PC-3 (cell line): ENCODE results near the gene SLC17A7. TPM values are rescaled to one million over a fixed set of nuclear protein-coding genes. Genes with fewer than 3 reads are reported as not detected.

Experiments used
- ATAC-seq: fragments of 200-7000 bp; cut with Tn5 transposase; 2 replicates; pipeline ENCODE4 v1.9.1; 2020; ENCODE audit warnings: mild to moderate bottlenecking, moderate library complexity
- BruUV-seq: library from RNA; stranded (reverse); fragments of 400-500 nt; replicated peaks from 2 replicates; lab custom pipeline; 2021; lab: Mats Ljungman, UMichigan
- CTCF ChIA-PET: fragments of 300-600 bp; sonication (Branson Sonifier 250); formaldehyde crosslinking; loops from one replicate; lab custom pipeline; 2022; ENCODE audit warnings: antibody characterized with exemption; lab: Charles Lee
- POLR2A ChIA-PET: fragments of 300-600 bp; sonication (Branson Sonifier 250); formaldehyde crosslinking; loops from one replicate; lab custom pipeline; 2022; ENCODE audit warnings: antibody characterized with exemption; ENCODE audit not compliant: unreplicated experiment; lab: Charles Lee
- DNase-seq: peaks from one replicate; pipeline ENCODE4 v3.0.0-alpha.2; 2015
- H2AFZ ChIP-seq: fragments of 300-600 bp; sonication (generic); 2 replicates; pipeline ENCODE4 v1.6.0; 2016; ENCODE audit warnings: antibody characterized with exemption, low read length
- H3F3A ChIP-seq: fragments of 300-600 bp; sonication (generic); one replicate; pipeline ENCODE4 v1.6.0; 2017; ENCODE audit warnings: antibody characterized with exemption, low read length, control low read depth, mild to moderate bottlenecking; ENCODE audit not compliant: unreplicated experiment
- H3K27ac ChIP-seq: fragments of 300-600 bp; sonication (generic); 2 replicates; pipeline ENCODE4 v1.5.1; 2016; ENCODE audit warnings: mild to moderate bottlenecking, low read length
- H3K27me3 ChIP-seq: fragments of 300-600 bp; sonication (generic); 2 replicates; pipeline ENCODE4 v1.6.1; 2016; ENCODE audit warnings: low read length, mixed read lengths
- H3K36me3 ChIP-seq: fragments of 300-600 bp; sonication (generic); 2 replicates; pipeline ENCODE4 v1.6.1; 2016; ENCODE audit warnings: low read depth, mixed run types, low read length, mixed read lengths
- H3K4me1 ChIP-seq: fragments of 300-600 bp; sonication (generic); 2 replicates; pipeline ENCODE4 v1.5.1; 2016; ENCODE audit warnings: low read length; ENCODE audit not compliant: insufficient read depth
- H3K4me2 ChIP-seq: fragments of 300-600 bp; sonication (generic); 2 replicates; pipeline ENCODE4 v1.6.0; 2016; ENCODE audit warnings: low read length
- H3K4me3 ChIP-seq: fragments of 300-600 bp; sonication (generic); 2 replicates; pipeline ENCODE4 v1.5.1; 2016; ENCODE audit warnings: mild to moderate bottlenecking, low read length, mixed read lengths
- H3K79me2 ChIP-seq: fragments of 300-600 bp; sonication (generic); 2 replicates; pipeline ENCODE4 v1.6.1; 2017; ENCODE audit warnings: low read length, mixed read lengths
- H3K9ac ChIP-seq: fragments of 300-600 bp; sonication (generic); 2 replicates; pipeline ENCODE4 v1.6.0; 2016; ENCODE audit warnings: mild to moderate bottlenecking, low read length
- H3K9me2 ChIP-seq: fragments of 300-600 bp; sonication (generic); replicated peaks from 2 replicates; pipeline ENCODE4 v1.6.1; 2016; ENCODE audit warnings: mixed run types, low read length, mixed read lengths
- H3K9me3 ChIP-seq: fragments of 300-600 bp; sonication (generic); 2 replicates; pipeline ENCODE4 v1.6.1; 2016; ENCODE audit warnings: low read length, mixed read lengths
- H4K20me1 ChIP-seq: fragments of 300-600 bp; sonication (generic); 2 replicates; pipeline ENCODE4 v1.6.1; 2016; ENCODE audit warnings: low read length, mixed read lengths
- CTCF ChIP-seq: fragments of 300-600 bp; sonication (generic); conservative IDR thresholded peaks from 2 replicates; pipeline ENCODE4 v1.5.1; 2017; ENCODE audit warnings: antibody characterized with exemption, low read depth, mild to moderate bottlenecking, low read length
- EZH2 ChIP-seq: fragments of 300-600 bp; sonication (generic); IDR thresholded peaks from one replicate; pipeline ENCODE4 v1.6.1; 2017; ENCODE audit warnings: antibody characterized with exemption, mild to moderate bottlenecking, low read length; ENCODE audit not compliant: unreplicated experiment
- EZH2phosphoT487 ChIP-seq: fragments of 300-600 bp; sonication (generic); IDR thresholded peaks from 2 replicates; pipeline ENCODE4 v1.6.1; 2018; ENCODE audit warnings: mild to moderate bottlenecking, antibody characterized with exemption, low read length, borderline replicate concordance
- intact Hi-C: fragments of 100-400 bp; cut with micrococcal nuclease; formaldehyde crosslinking; loops from 2 replicates; pipeline ENCODE4 v1.9.0; 2023
- total RNA-seq: library from RNA; depleted of rRNA; stranded (reverse); fragments of >200 nt; gene quantifications from 2 replicates; pipeline ENCODE4 v1.2.3, GENCODE V29; 2014

The SLC17A7 gene
- total RNA-seq, 1 experiment from 2014 or later, result 0.11 TPM

- Histone ChIP-seq H3K9me3 (no peaks in the 10 kb centered on the region), H2AFZ (no peak overlapping the region), H3K36me3 (no peaks in the 10 kb centered on the region), H4K20me1 (no peaks in the 10 kb centered on the region), H3F3A (no peaks in the 10 kb centered on the region), H3K4me1 (0 out of 2 replicates have a peak, but pooled peaks cover 8% of the 10 kb centered on the region), H3K27me3 (peaks cover 98% of the 10 kb centered on the region), H3K4me2 (no peak overlapping the region), H3K4me3 (no peak overlapping the region), H3K27ac (no peak overlapping the region), H3K9me2 (no peaks in the 10 kb centered on the region), H3K9ac (no peak overlapping the region), H3K79me2 (no peaks in the 10 kb centered on the region)
- POLR2A ChIA-PET, result no interaction called here
- intact Hi-C loops, result no loop called here
- CTCF ChIA-PET, result no interaction called here
- no peak for ATAC-seq
- TF ChIP-seq EZH2 (no peak), EZH2phosphoT487 (no peak), CTCF (no peak)
- no TSS peak for BruUV-seq
- no peak for DNase-seq
These were observed 17.4 kb downstream of the SLC17A7 start for GRCh38 chr19:49423985-49424303.

GRCh38 chr19:49423071-49423984 is 18.0 kb downstream of the SLC17A7 start, which contains the start of gene PTH2:
TSS of gene PTH2 (minus strand) at chr19:49423441. CDS start at chr19:49423339, 102 bp downstream.
- no peaks in the 10 kb centered on the region for H3K9me2 ChIP-seq
- intact Hi-C loops, result no loop called here
- POLR2A ChIA-PET, result no interaction called here
- H3K4me2 ChIP-seq, result no peak within 1 kb of the TSS
- peak; percentile 94 for TF ChIP-seq EZH2
- TF ChIP-seq CTCF, result no peak
- TF ChIP-seq EZH2phosphoT487, result peak; percentile 50; the same call in 1 of the 2 replicates
- H3K36me3 ChIP-seq, result no peaks in the 10 kb centered on the region
- BruUV-seq, result no TSS peak
- no peak within 1 kb of the TSS for H2AFZ ChIP-seq
- no peak within 1 kb of the TSS for H3K4me3 ChIP-seq
- no peaks in the 10 kb centered on the region for H3K79me2 ChIP-seq
- no peak within 1 kb of the TSS for H3K9ac ChIP-seq
- no peaks in the 10 kb centered on the region for H4K20me1 ChIP-seq
- H3K27me3 ChIP-seq, result peaks cover 99% of the 10 kb centered on the region
- CTCF ChIA-PET, result no interaction called here
- H3K27ac ChIP-seq, result no peak within 1 kb of the TSS
- no peaks in the 10 kb centered on the region for H3F3A ChIP-seq
- H3K9me3 ChIP-seq, result no peaks in the 10 kb centered on the region
- ATAC-seq, result no peak
- no peak for DNase-seq
- H3K4me1 ChIP-seq, result 0 out of 2 replicates have a peak, but pooled peaks cover 6% of the 10 kb centered on the region

GRCh38 chr19:49422407-49423070 is 18.8 kb downstream of the SLC17A7 start:
- H4K20me1 ChIP-seq, result no peaks in the 10 kb centered on the region
- no peak overlapping the region for H2AFZ ChIP-seq
- H3K27me3 ChIP-seq, result peaks cover 99% of the 10 kb centered on the region
- no peaks in the 10 kb centered on the region for H3K36me3 ChIP-seq
- BruUV-seq, result no TSS peak
- no peak overlapping the region for H3K4me2 ChIP-seq
- no peak overlapping the region for H3K9ac ChIP-seq
- no peak overlapping the region for H3K27ac ChIP-seq
- no peak for TF ChIP-seq EZH2phosphoT487
- TF ChIP-seq CTCF, result no peak; the same call in 1 of the 2 replicates
- TF ChIP-seq EZH2, result no peak
- no peaks in the 10 kb centered on the region for H3K79me2 ChIP-seq
- ATAC-seq, result no peak
- no peaks in the 10 kb centered on the region for H3K9me2 ChIP-seq
- no peaks in the 10 kb centered on the region for H3K4me1 ChIP-seq
- no peaks in the 10 kb centered on the region for H3F3A ChIP-seq
- POLR2A ChIA-PET, result no interaction called here
- CTCF ChIA-PET, result no interaction called here
- H3K9me3 ChIP-seq, result no peaks in the 10 kb centered on the region
- H3K4me3 ChIP-seq, result no peak overlapping the region
- intact Hi-C loops, result no loop called here
- DNase-seq, result no peak
